Prostate gland (tissue), 2 donors: ENCODE measurements around the gene TNNI3.

Experiments
- POLR2A ChIP-seq: fragments of 450-650 bp; IDR thresholded peaks from one replicate; pipeline ENCODE4 v1.6.1; 2016; ENCODE audit warnings: antibody characterized with exemption, mild to moderate bottlenecking
- POLR2AphosphoS5 ChIP-seq: sonication (generic); formaldehyde crosslinking; IDR thresholded peaks from one replicate; pipeline ENCODE4 v1.6.1; 2017; ENCODE audit warnings: antibody characterized with exemption
- TF ChIP-seq, protein P1 (sequence below), 4 experiments: fragments of 200-600 bp in 2 of 4; fragments of 450-650 bp in 2 of 4; sonication (generic) in 2 of 4; IDR thresholded peaks; 1 replicate in 3 of 4; 2 replicates in 1 of 4; pipeline ENCODE4 v1.5.1; 2016 to 2019; ENCODE audit warnings: antibody characterized with exemption in 4 of 4, mild to moderate bottlenecking in 2 of 4, moderate library complexity in 2 of 4

DNA sequence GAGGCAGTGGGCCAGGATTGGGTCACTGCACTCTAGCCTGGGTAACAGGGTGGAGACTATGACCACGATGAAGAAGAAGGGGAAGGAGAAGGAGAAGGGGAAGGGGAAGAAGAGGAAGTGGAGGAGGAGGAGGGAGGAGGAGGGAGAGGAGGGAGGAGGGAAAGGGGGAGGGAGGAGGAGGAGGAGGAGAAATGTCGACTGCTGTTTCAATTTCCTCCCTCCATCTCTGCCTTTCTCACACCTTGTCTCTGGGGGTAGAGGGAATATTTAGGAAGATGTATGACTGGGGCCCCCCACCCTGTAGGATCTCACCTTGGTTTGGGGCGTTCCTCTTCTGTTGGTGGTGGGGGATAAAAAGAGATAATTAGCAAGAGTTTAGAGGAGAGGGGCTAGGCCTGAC, 12.3 kb downstream of the TNNI3 start:
- TF ChIP-seq POLR2AphosphoS5 = no peak
- TF ChIP-seq, protein P1, sequence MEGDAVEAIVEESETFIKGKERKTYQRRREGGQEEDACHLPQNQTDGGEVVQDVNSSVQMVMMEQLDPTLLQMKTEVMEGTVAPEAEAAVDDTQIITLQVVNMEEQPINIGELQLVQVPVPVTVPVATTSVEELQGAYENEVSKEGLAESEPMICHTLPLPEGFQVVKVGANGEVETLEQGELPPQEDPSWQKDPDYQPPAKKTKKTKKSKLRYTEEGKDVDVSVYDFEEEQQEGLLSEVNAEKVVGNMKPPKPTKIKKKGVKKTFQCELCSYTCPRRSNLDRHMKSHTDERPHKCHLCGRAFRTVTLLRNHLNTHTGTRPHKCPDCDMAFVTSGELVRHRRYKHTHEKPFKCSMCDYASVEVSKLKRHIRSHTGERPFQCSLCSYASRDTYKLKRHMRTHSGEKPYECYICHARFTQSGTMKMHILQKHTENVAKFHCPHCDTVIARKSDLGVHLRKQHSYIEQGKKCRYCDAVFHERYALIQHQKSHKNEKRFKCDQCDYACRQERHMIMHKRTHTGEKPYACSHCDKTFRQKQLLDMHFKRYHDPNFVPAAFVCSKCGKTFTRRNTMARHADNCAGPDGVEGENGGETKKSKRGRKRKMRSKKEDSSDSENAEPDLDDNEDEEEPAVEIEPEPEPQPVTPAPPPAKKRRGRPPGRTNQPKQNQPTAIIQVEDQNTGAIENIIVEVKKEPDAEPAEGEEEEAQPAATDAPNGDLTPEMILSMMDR (IDR thresholded peaks at IDR 0.05) = no peak
- TF ChIP-seq POLR2A = no peak
